GM04503 (cell line): ENCODE measurements around the gene CLIC6.
"Not testable (repeated sequence)": the region's sequence is repeated elsewhere in the genome, so short reads cannot be mapped to it uniquely, and the experiment has no call there.

Experiments
- DNase-seq: peaks from one replicate; pipeline ENCODE4 v3.0.0-alpha.2; 2012; ENCODE audit warnings: low read depth

The CLIC6 gene

DNA sequence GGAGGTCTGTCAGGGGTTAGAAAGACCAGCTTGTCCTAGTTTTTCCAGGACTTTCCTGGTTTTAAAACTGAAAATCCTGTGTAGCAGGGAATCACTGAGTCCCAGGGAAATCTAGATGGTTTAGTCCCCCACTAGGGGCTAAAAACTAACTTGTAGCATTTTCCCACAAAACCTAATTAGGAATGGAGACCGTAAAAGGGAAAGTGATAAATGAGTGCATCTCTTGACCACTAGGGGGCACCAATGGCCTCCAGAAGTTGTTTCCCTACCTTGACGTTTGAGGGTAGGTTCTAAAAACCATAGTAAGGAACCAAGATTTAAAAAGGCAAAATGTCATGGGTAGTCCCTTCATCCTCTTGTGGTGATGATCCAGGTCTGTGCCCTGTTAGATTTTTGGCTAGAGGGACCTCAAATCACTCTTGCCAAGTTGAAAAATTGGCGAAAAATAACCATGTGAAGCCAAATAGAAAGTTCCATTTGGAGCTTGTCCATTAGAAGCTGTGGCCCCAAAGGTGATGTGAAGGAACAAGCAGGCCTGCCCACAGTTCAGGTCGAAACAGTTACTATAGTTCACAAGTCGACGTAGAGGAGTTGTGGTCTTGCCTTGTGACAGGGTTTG is 24.5 kb downstream of the CLIC6 start:
- peak; percentile 16 for DNase-seq

DNA sequence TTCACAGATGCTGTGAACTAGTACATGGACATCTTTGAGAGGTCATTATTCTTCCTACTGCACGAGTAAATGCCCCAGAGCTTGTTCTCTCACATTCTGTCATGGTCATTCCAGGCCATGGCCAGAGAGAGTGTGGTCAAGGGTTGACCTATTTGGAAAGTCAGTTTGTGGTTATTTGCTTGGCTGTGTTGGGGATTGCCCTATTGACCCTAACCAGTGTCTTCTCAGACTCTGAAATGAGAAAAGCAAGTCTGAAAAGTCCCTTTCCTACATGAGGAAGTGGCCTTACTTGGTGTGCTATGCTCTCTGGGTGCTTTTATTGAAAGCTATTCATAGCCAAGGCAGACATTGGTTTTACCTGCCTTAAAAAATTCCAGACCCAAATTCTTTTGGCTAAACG is 26.6 kb downstream of the CLIC6 start:
- DNase-seq: peak; percentile 18

GRCh38 chr21:34696121-34696520 is 27.3 kb downstream of the CLIC6 start:
- DNase-seq: no peak

DNA sequence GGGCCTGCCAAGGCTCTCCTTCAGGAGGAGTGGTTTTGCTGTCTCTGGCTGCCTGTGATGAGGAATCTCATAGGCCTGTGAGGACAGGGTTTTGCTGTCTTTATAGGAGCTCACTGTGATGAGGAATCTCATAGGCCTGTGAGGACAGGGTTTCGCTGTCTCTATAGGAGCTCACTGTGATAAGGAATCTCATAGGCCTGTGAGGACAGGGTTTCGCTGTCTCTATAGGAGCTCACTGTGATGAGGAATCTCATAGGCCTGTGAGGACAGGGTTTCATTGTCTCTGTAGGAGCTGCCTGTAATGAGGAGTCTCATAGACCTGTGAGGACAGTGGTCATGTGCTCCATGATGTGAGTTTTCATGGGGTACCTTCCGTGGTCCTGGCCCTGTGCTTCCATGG is 29.0 kb downstream of the CLIC6 start:
- DNase-seq: no peak

DNA sequence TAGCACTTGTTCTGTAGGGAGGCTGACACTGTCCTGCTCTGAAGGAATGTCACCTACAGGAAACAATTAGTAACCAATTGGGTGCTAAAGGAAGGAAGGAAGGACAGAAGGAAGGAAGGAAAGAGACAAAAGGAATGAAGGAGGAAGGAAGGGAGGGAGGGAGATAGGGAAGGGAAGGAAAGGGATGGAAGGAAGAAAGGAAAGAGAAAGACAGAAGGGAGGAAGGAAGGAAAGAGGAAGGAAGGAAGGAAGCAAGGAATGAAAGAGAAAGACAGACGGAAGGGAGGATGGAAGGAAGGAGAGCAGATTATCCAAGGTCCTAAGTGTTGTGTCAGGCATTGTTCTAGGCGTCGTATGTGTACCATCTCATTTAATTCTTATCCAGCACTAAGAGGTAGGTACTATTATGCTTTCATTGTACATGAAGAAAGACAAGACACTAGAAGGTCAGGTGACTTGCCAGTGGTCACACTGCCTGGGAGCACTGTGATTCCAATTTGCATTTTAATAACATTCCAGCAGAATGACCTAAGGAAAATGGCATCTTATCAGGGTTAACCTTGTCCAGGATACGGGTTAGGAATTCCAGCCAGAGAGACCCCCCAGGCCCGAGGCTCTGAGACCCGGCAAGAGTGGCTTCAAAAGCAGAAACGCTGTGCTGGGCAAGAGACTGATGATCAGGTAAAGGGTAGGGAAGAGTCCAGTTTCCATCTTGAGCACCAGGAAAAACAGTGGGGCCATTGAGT is 29.6 kb downstream of the CLIC6 start:
- no peak for DNase-seq

DNA sequence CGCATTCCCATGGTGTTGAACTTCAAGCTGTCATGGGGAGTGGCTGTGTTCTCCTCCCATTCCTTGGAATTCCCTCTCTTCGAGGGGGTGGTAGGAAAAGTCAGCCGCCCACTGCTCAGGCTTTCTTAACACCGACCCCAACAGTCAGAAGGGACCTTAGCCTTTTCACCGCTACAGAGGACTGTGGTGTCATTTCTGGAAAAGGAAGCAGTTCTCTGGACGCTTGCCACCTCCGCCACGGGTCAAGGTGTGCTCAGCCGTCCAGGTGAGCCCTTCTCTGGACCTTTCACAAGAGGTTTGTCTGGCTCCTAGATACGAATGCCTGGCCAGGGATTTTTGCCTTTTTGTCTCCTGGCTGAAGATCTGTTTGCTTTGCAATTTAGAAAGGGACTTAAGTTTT is 31.8 kb downstream of the CLIC6 start:
- DNase-seq: no peak

GRCh38 chr21:34701726-34702125 is 32.9 kb downstream of the CLIC6 start:
- DNase-seq: no peak

- DNase-seq: peak; percentile 92
Observed at GRCh38 chr21:34702341-34703170, 33.8 kb downstream of the CLIC6 start.

- no peak for DNase-seq
Observed at GRCh38 chr21:34703571-34703970, 34.8 kb downstream of the CLIC6 start.

GRCh38 chr21:34704119-34704518 is 35.3 kb downstream of the CLIC6 start:
- peak; percentile 85 for DNase-seq

- no peak for DNase-seq
Observed at GRCh38 chr21:34705011-34705410, 36.2 kb downstream of the CLIC6 start.

- no peak for DNase-seq
Observed at GRCh38 chr21:34706337-34706736, 37.5 kb downstream of the CLIC6 start.

GRCh38 chr21:34707876-34708325 is 39.1 kb downstream of the CLIC6 start:
- no peak for DNase-seq

GRCh38 chr21:34713621-34714020 is 44.8 kb downstream of the CLIC6 start:
- DNase-seq: no peak

DNA sequence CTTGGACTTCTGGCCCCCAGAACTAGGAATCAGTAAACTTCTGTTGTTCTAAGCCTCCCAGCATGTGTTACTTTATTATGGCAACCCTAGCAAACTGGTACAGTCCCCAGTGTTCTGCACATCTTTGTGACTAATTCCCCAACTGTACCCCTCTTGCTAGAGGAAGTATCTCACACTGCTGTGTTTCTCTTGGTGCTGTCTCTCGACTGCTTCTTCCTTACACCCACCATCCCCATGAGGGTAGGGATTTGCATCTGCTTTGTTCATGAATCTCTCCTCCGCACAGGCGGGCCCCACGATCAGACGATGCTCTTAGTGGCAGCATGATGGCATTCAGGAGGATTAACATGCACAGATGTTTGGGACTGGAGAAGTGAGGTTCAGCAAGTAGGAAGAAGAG is 46.7 kb downstream of the CLIC6 start:
- no peak for DNase-seq

DNA sequence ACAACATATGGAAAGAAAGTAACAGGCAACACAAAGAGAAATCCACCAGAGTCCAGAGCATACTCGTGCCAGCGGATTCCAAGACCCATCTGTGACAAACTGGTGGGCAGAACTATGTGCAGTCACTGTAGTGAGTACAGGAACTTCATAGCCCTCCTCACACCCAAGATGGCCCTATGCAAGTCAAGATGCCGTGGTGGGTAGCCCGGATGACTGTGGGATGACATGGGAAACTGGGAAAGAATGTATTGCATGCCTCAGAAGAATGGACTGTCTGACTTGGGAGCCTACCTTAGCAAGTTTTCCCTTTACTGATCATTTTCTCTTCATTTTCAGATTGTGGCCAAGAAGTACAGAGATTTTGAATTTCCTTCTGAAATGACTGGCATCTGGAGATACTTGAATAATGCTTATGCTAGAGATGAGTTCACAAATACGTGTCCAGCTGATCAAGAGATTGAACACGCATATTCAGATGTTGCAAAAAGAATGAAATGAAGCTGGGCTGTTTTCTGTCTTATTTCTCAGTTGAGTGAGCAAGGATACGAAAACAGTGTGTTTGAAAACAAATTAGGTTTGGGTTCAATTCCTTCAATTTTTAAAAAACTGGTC is 47.3 kb downstream of the CLIC6 start:
- no peak for DNase-seq

GRCh38 chr21:34718529-34718928 is 49.7 kb downstream of the CLIC6 start:
- not testable (repeated sequence) for DNase-seq

DNA sequence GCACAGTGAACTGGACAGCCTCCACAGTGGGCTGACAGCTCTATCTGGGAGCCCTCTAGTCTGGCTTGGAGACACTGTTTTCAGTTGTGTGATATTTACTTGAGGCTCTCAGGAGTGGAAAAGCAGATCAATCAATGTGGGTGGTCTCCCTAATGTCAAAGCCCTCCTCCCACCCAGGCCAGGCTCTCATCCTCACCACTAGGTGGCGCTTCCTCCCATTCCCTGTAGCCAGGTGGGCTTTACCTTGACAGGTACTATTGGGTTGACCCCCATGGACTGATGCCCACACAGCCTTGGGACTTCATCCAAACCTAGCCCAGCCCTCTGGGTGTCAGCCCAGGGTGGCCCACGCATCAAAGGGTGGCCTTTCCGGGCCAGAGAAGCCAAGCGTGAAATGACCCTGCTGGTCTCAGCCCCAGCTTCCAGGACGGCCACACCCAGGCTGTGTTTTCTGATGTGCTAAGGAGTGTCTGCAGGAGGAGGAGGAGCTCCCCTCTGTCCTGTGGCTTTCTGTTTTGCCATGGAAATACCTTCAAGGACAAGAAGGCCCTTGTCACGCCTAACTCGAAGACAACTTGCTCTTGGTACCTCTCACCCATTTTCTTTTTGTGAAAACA is 54.0 kb downstream of the CLIC6 start:
- DNase-seq: no peak

DNA sequence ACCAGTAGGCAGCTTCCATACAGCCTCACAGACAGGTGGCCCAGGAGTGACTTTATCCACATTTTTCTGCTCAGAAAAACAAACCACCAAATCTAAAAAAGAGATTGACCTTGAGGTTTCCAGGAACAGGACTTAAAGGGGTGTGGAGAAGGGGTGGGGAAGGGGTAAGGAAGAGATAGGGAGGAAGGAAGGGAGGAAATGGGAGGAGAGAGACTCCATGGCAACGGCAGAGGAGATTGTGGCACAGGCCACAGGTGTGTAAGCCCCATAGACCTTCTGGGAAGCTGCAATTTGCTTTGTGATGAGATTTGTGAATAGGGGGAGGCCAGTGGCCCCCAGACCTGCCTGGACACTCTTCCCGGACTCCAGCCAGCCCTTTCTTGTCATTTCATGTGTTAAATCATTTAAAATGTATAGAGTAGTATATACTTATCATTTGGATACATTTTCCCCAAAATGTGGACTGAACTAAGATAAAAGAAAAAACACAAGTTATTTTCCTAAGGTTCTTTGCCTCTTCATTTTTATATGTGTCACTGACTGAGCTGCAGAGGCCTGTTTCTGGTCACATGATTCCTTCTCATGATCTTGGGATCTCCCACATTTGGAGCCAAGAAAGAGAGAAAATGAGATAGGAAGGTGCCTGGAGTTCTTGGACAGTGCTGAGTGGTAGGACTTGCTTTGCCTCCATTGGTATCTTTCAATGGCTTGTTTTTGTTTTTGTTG is 55.5 kb downstream of the CLIC6 start:
- DNase-seq: no peak

DNA sequence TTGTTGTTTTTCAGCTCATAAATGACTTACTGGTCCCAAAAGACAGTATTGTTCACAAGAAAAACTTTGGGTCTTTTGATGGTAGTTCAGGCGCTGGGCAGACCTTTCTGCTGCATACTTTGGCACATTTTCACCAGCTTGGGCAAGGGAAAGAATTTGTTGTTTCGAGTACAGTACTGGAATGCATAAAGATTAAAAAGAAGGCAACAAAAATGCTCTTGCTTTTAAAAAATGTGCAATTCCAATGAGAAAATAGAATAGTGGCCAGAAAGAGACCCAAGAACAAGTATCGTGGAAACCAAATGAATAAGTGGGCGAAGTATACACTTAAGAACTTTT is 56.0 kb downstream of the CLIC6 start:
- DNase-seq: no peak

DNA sequence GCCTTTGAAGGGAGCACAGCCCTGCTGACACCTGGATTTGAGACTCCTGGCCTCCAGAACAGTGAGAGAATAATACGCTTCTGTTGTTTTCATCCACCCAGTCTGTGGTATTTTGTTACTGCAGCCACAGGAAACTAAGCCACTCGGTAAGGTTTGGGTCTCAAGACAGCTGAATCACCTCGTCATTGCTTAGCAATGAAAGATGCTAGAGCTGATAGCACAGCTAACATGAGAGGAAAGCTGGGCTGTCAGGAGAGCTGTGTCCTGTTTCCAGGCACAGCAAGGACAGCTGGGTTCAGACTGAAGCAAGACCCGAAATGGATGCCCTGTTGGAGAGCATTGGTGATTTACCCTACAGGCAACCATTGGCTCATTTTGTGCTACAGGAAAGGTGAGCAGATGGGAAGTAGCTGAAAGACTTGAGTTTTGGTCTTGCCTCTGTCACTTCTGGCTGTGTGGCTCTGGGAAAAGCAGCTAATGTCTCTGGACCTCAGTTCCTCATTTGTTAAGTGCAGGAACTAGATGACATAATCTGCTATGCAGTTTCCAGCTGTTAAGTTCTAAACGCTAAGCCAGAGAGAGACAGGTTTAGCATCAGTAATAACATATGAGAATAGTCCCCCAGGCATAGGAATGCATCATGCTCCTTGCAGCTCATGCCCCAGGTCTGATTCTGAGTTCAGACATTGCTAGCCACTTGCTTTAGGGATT is 58.0 kb downstream of the CLIC6 start:
- DNase-seq: no peak
